Endothelial cell of umbilical vein (primary cell): Measurements from ENCODE around the gene TBCE. TPM values are rescaled to one million over a fixed set of nuclear protein-coding genes. Genes with fewer than 3 reads are reported as not detected.

Experiments used
- BruUV-seq: library from RNA; stranded (reverse); fragments of 400-500 nt; replicated peaks from 2 replicates; lab custom pipeline; 2021; lab: Mats Ljungman, UMichigan
- CTCF ChIA-PET: fragments of 300-600, 350-600 bp; sonication (Branson Sonifier 250); formaldehyde crosslinking; loops from one replicate; lab custom pipeline; 2021; ENCODE audit warnings: antibody characterized with exemption, inconsistent platforms; lab: Charles Lee
- POLR2A ChIA-PET: fragments of 300-600, 350-600 bp; sonication (Branson Sonifier 250); formaldehyde crosslinking; loops from one replicate; lab custom pipeline; 2021; ENCODE audit warnings: antibody characterized with exemption, inconsistent platforms; lab: Charles Lee
- DNase-seq: peaks from one replicate; pipeline ENCODE4 v3.0.0-alpha.2; 2011; ENCODE audit warnings: low read depth, low spot score
- FAIRE-seq: peaks from 2 replicates; lab custom pipeline; 2011; peaks lifted over from hg19 to GRCh38; lab: Jason Lieb, UNC
- H2AFZ ChIP-seq: 2 replicates; pipeline ENCODE4 v1.6.0; 2012; ENCODE audit warnings: low read depth, low read length, control low read depth, inconsistent platforms
- H3K27ac ChIP-seq: 2 replicates; pipeline ENCODE4 v1.5.1; 2011; ENCODE audit warnings: low read depth, mild to moderate bottlenecking, control low read depth, low read length, moderate library complexity; ENCODE audit not compliant: insufficient read depth
- H3K27me3 ChIP-seq, 2 experiments: 2 replicates each; pipeline versions ENCODE4 v1.6.0 to v1.6.1; 2011; ENCODE audit warnings: low read length in 2 of 2, mixed read lengths in 1 of 2; ENCODE audit not compliant: control insufficient read depth in 2 of 2, insufficient read depth in 2 of 2
- H3K36me3 ChIP-seq, 2 experiments: 2 replicates in 1 of 2; 3 replicates in 1 of 2; pipeline ENCODE4 v1.5.1; 2011; ENCODE audit warnings: low read length in 2 of 2, mild to moderate bottlenecking in 1 of 2, moderate library complexity in 1 of 2; ENCODE audit not compliant: control insufficient read depth in 2 of 2, insufficient read depth in 2 of 2; ENCODE audit errors: extremely low read depth in 1 of 2
- H3K4me1 ChIP-seq: 3 replicates; pipeline ENCODE4 v1.5.1; 2011; ENCODE audit warnings: mild to moderate bottlenecking, low read length; ENCODE audit not compliant: control insufficient read depth, insufficient read depth; ENCODE audit errors: extremely low read depth
- H3K4me2 ChIP-seq: 2 replicates; pipeline ENCODE4 v1.6.1; 2011; ENCODE audit warnings: low read length, control low read depth, mixed read lengths; ENCODE audit not compliant: insufficient read depth
- H3K4me3 ChIP-seq, 3 experiments: fragments of 200-600 bp in 1 of 3; sonication (generic), shearing (Covaris generic) in 1 of 3; replicated peaks in 1 of 3; 2 replicates each; pipeline ENCODE4 v1.5.1; 2011 to 2016; ENCODE audit warnings: control low read depth in 3 of 3, low read length in 3 of 3, mild to moderate bottlenecking in 2 of 3, inconsistent platforms in 1 of 3, low read depth in 1 of 3, moderate library complexity in 1 of 3; ENCODE audit not compliant: insufficient read depth in 1 of 3
- H3K79me2 ChIP-seq: 2 replicates; pipeline ENCODE4 v1.6.0; 2012; ENCODE audit warnings: low read length, inconsistent platforms; ENCODE audit not compliant: control insufficient read depth, insufficient read depth
- H3K9ac ChIP-seq: replicated peaks from 2 replicates; pipeline ENCODE3; 2011; ENCODE audit warnings: low read length, control low read depth; ENCODE audit not compliant: insufficient read depth; ENCODE audit errors: extremely low read depth
- H3K9me1 ChIP-seq: replicated peaks from 3 replicates; pipeline ENCODE4 v1.6.0; 2011; ENCODE audit warnings: mild to moderate bottlenecking, low read length; ENCODE audit not compliant: control insufficient read depth, insufficient read depth; ENCODE audit errors: extremely low read depth
- H3K9me3 ChIP-seq: replicated peaks from 2 replicates; pipeline ENCODE4 v1.5.1; 2012; ENCODE audit warnings: low read length, inconsistent platforms; ENCODE audit not compliant: control insufficient read depth, insufficient read depth
- H4K20me1 ChIP-seq: replicated peaks from 2 replicates; pipeline ENCODE3; 2011; ENCODE audit warnings: mild to moderate bottlenecking, low read length; ENCODE audit not compliant: control insufficient read depth, insufficient read depth; ENCODE audit errors: extremely low read depth
- FOS ChIP-seq: IDR thresholded peaks from 2 replicates; pipeline ENCODE4 v1.6.1; 2011; ENCODE audit warnings: mild to moderate bottlenecking, low read length, moderate library complexity, borderline replicate concordance; ENCODE audit not compliant: insufficient read depth
- GATA2 ChIP-seq: IDR thresholded peaks from 2 replicates; pipeline ENCODE4 v1.7.0; 2011; ENCODE audit warnings: low read depth, mild to moderate bottlenecking, moderate library complexity, mixed read lengths, low read length; ENCODE audit not compliant: insufficient read length, insufficient read depth
- JUN ChIP-seq: IDR thresholded peaks from 2 replicates; pipeline ENCODE4 v1.6.1; 2011; ENCODE audit warnings: borderline replicate concordance, low read depth; ENCODE audit not compliant: insufficient read length, insufficient read depth
- MAX ChIP-seq: IDR thresholded peaks from 2 replicates; pipeline ENCODE4 v1.6.1; 2011; ENCODE audit not compliant: insufficient read depth, insufficient read length
- POLR2A ChIP-seq: IDR thresholded peaks from 2 replicates; pipeline ENCODE4 v1.6.1; 2012; ENCODE audit warnings: low read depth, mild to moderate bottlenecking, control low read depth, low read length
- POLR2AphosphoS5 ChIP-seq: IDR thresholded peaks from 2 replicates; pipeline ENCODE4 v1.6.1; 2012; ENCODE audit warnings: low read depth, mild to moderate bottlenecking, control low read depth, low read length, moderate library complexity; ENCODE audit not compliant: insufficient read depth
- dilution Hi-C: fragments of 300-500 bp; cut with MboI; formaldehyde crosslinking; loops from one replicate; pipeline ENCODE4 v1.15.0; 2019; ENCODE audit warnings: low sequenced_read_pairs; ENCODE audit not compliant: extremely low pct_ligation_motif_present
- intact Hi-C: fragments of 100-400 bp; cut with micrococcal nuclease; formaldehyde crosslinking; loops from one replicate; pipeline ENCODE4 v1.10.0; 2022
- polyA plus RNA-seq, 4 experiments: library from polyadenylated mRNA; depleted of rRNA in 3 of 4; stranded (reverse) in 3 of 4; unstranded in 1 of 4; fragments of >200 nt; gene quantifications; 2 replicates each; pipeline versions ENCODE4 v1.2.1 to v1.2.3, GENCODE V29; 2011 to 2012; ENCODE audit warnings: missing spikeins in 1 of 4
- total RNA-seq: library from RNA; stranded (reverse); gene quantifications from 2 replicates; pipeline ENCODE4 v1.2.3, GENCODE V29; 2021
- TF ChIP-seq, protein P1 (sequence below), 2 donors: IDR thresholded peaks; 1 replicate in 1 of 2; 2 replicates in 1 of 2; pipeline ENCODE4 v1.5.1; 2011; ENCODE audit warnings: low read length in 2 of 2, mild to moderate bottlenecking in 2 of 2, moderate library complexity in 2 of 2, control low read depth in 1 of 2, inconsistent platforms in 1 of 2, low read depth in 1 of 2; ENCODE audit not compliant: insufficient read depth in 1 of 2; ENCODE audit errors: extremely low read depth in 1 of 2

Gene TBCE
- total and polyA plus RNA-seq, 2 donors (not counting 3 experiments of a cell fraction or from before 2014, with no cell fraction given) = 13.7 to 32.6 TPM

GRCh38 chr1:235441159-235441685 lies 74.0 kb downstream of the TBCE start:
- intact Hi-C loops = no loop called here
- peaks cover 15 to 17% of the 10 kb centered on the region in 2 experiments for H3K36me3 ChIP-seq

More at GRCh38 chr1:235441159-235441685, 74.0 kb downstream of the TBCE start:
- no peak for TF ChIP-seq POLR2A
- TF ChIP-seq, protein P1, sequence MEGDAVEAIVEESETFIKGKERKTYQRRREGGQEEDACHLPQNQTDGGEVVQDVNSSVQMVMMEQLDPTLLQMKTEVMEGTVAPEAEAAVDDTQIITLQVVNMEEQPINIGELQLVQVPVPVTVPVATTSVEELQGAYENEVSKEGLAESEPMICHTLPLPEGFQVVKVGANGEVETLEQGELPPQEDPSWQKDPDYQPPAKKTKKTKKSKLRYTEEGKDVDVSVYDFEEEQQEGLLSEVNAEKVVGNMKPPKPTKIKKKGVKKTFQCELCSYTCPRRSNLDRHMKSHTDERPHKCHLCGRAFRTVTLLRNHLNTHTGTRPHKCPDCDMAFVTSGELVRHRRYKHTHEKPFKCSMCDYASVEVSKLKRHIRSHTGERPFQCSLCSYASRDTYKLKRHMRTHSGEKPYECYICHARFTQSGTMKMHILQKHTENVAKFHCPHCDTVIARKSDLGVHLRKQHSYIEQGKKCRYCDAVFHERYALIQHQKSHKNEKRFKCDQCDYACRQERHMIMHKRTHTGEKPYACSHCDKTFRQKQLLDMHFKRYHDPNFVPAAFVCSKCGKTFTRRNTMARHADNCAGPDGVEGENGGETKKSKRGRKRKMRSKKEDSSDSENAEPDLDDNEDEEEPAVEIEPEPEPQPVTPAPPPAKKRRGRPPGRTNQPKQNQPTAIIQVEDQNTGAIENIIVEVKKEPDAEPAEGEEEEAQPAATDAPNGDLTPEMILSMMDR (IDR thresholded peaks at IDR 0.05; ENCODE audit: extremely low read depth in 1 of 2, insufficient read depth in 1 of 2, low read depth in 1 of 2, low read length in 2 of 2) = no peak
- TF ChIP-seq FOS = no peak
- no peak for TF ChIP-seq POLR2AphosphoS5
- no peak for TF ChIP-seq JUN
- TF ChIP-seq GATA2 = no peak
- TF ChIP-seq MAX = no peak
- H4K20me1 ChIP-seq = no peaks in the 10 kb centered on the region
- DNase-seq (no peak), FAIRE-seq (no peak)
- POLR2A ChIA-PET = no interaction called here
- no peak overlapping the region for H3K9ac ChIP-seq
- no peaks in the 10 kb centered on the region for H3K9me1 ChIP-seq
- H2AFZ ChIP-seq = no peak overlapping the region
- H3K4me2 ChIP-seq = no peak overlapping the region
- no peaks in the 10 kb centered on the region for H3K79me2 ChIP-seq
- no peak overlapping the region for H3K4me3 ChIP-seq
- BruUV-seq = no TSS peak
- H3K4me1 ChIP-seq = peaks cover 9% of the 10 kb centered on the region
- H3K9me3 ChIP-seq = no peaks in the 10 kb centered on the region
- dilution Hi-C loops = no loop called here
- CTCF ChIA-PET = interaction anchor here (0.7 to 2.4 kb wide), 5 partner anchors 24 to 530 kb away, joined by 3 to 9 read pairs (median 3); no protein-coding TSS in a partner anchor
- no peaks in the 10 kb centered on the region for H3K27me3 ChIP-seq
- H3K27ac ChIP-seq = no peak overlapping the region
